ENCODE data around the gene CARS1.

CARS1 gene

DNA sequence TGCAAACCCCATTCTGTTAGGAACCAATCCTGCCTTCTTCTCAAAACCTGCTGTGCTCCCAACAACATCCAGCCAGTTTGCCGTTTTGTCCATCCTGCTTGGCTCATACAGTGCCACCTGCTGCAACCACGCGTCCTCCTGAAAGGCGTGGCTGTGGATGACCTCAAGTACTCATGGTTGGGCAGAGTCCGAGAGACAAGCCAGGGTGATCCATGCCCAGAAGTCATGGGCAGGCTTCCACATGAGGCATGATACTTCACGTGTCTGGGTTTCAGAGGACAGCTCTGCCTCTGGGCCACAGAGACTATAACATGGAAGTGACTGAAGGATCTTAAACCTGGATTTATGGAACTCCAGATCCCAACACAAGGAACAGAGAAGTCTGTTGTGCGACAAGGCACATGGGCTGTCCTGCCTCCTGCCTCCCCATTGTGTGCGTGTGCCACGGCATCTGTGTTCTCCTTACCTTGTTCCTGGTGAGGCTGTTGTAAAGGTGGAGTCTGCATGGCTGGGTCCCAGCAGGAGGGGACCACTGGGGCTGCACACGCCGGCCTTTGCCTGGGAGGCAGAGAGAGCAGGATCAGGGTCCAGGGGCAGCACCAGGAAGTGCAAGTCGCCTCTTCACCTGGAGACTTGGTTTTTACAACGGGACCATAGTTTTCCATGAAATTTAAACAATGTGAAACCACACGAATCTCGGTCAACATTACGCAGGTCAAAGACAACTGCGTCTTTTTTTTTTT is 15.4 kb downstream of the CARS1 start:
- DNase-seq, result no peak
- H3K23ac ChIP-seq (ENCODE audit: low read length in 2 of 2), result no peak overlapping the region
- peaks cover 30% of the 10 kb centered on the region for H3K79me1 ChIP-seq (replicated peaks; ENCODE audit: low read length, poor library complexity, severe bottlenecking)
- peak overlapping the region in 1 of 2 experiments; percentile 18 for H3K14ac ChIP-seq (ENCODE audit: low read length in 2 of 2)
- H2AK5ac ChIP-seq (ENCODE audit: low read length, severe bottlenecking), result peak overlapping the region; percentile 14
- H2BK15ac ChIP-seq (ENCODE audit: low read depth, poor library complexity, severe bottlenecking), result no peak overlapping the region
- no peaks in the 10 kb centered on the region for H3K9me3 ChIP-seq (ENCODE audit: control insufficient read depth, low read length)
- no peak overlapping the region for H2BK5ac ChIP-seq (ENCODE audit: low read depth, low read length, poor library complexity, severe bottlenecking)
- 96% methylated on average over 17 of the region's 17 CpGs for WGBS
- no peaks in the 10 kb centered on the region for H3K27me3 ChIP-seq (ENCODE audit: control insufficient read depth in 1 of 2, insufficient read depth in 1 of 2, low read length in 2 of 2)
- H3K4me1 ChIP-seq (ENCODE audit: control insufficient read depth, insufficient read depth, low read depth, low read length), result peaks cover 41% of the 10 kb centered on the region
- no peak overlapping the region for H4K8ac ChIP-seq (ENCODE audit: low read length)
- peak overlapping the region in 1 of 2 experiments; percentile 28 for H3K18ac ChIP-seq (ENCODE audit: low read depth in 1 of 2, low read length in 2 of 2)
- H2AFZ ChIP-seq (ENCODE audit: low read depth, low read length), result no peak overlapping the region
- no peak overlapping the region for H3K4ac ChIP-seq (ENCODE audit: low read depth in 1 of 2, low read length in 2 of 2)
- no peak overlapping the region for H2BK12ac ChIP-seq (ENCODE audit: low read length in 2 of 2)
- no peak overlapping the region for H3K4me3 ChIP-seq (ENCODE audit: insufficient read depth in 1 of 2, low read depth in 1 of 2, low read length in 2 of 2)
- H3K36me3 ChIP-seq (ENCODE audit: control insufficient read depth in 1 of 2, insufficient read depth in 2 of 2, low read depth in 1 of 2, low read length in 2 of 2), result peaks cover 72 to 76% of the 10 kb centered on the region in 2 experiments
- no peak overlapping the region for H3K9ac ChIP-seq (ENCODE audit: low read length)
- no peak overlapping the region for H4K91ac ChIP-seq (ENCODE audit: low read length)
- no peak overlapping the region for H3K4me2 ChIP-seq (ENCODE audit: low read length, poor library complexity, severe bottlenecking)
- H2BK120ac ChIP-seq (ENCODE audit: low read depth, low read length), result no peak overlapping the region
- H3K27ac ChIP-seq (ENCODE audit: low read length, poor library complexity, severe bottlenecking), result no peak overlapping the region

DNA sequence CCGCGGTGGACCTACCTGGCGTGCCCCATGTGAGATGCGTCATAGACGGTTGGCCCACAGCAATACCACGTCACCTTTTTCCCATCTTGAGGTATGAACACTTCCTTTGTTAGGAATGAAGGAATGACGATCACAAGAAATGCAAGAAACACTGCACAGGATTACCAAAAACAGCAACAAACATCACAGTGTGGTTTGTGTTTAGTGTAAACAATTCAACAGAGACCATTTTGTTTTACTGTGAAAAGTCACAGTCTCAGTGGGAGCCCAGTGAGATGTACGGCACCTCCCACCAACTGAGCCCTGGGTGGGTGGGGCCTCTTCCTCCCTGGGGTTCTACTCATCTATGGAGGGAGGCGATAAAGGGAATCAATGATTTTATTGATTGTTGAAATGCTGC is 16.3 kb downstream of the CARS1 start:
- H3K18ac ChIP-seq (ENCODE audit: low read depth in 1 of 2, low read length in 2 of 2), result no peak overlapping the region

DNA sequence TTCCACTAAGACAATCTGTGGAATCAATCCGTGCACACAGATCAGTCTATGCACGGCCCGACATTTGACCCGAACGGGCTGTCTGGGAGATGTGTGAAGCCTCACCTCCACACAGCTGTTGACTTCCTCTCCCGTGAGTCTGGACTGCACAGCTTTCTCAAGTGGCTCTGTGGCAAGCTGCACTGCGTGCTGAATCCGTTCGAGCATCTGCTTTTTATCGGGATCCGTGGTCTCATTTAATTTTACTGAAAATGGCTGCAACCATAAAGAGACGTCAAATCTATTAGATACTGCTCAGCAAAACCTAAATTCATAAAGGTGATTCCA is 19.3 kb downstream of the CARS1 start:
- Histone ChIP-seq H3K27me3 (ENCODE audit: control insufficient read depth in 1 of 2, insufficient read depth in 1 of 2, low read length in 2 of 2) (no peaks in the 10 kb centered on the region), H3K23ac (ENCODE audit: low read length in 2 of 2) (no peak overlapping the region), H3K9me3 (ENCODE audit: control insufficient read depth, low read length) (no peaks in the 10 kb centered on the region), H2AFZ (ENCODE audit: low read depth, low read length) (no peak overlapping the region), H2BK12ac (ENCODE audit: low read length in 2 of 2) (no peak overlapping the region), H3K36me3 (ENCODE audit: control insufficient read depth in 1 of 2, insufficient read depth in 2 of 2, low read depth in 1 of 2, low read length in 2 of 2) (peaks cover 56 to 85% of the 10 kb centered on the region in 2 experiments), H3K14ac (ENCODE audit: low read length in 2 of 2) (no peak overlapping the region), H3K27ac (ENCODE audit: low read length, poor library complexity, severe bottlenecking) (no peak overlapping the region), H2AK5ac (ENCODE audit: low read length, severe bottlenecking) (no peak overlapping the region), H3K79me1 (replicated peaks; ENCODE audit: low read length, poor library complexity, severe bottlenecking) (peaks cover 30% of the 10 kb centered on the region), H4K91ac (ENCODE audit: low read length) (no peak overlapping the region), H2BK5ac (ENCODE audit: low read depth, low read length, poor library complexity, severe bottlenecking) (no peak overlapping the region), H2BK15ac (ENCODE audit: low read depth, poor library complexity, severe bottlenecking) (no peak overlapping the region), H3K18ac (ENCODE audit: low read depth in 1 of 2, low read length in 2 of 2) (no peak overlapping the region), H3K4me2 (ENCODE audit: low read length, poor library complexity, severe bottlenecking) (no peak overlapping the region), H3K9ac (ENCODE audit: low read length) (no peak overlapping the region), H3K4me1 (ENCODE audit: control insufficient read depth, insufficient read depth, low read depth, low read length) (peaks cover 14% of the 10 kb centered on the region), H4K8ac (ENCODE audit: low read length) (no peak overlapping the region), H3K4me3 (ENCODE audit: insufficient read depth in 1 of 2, low read depth in 1 of 2, low read length in 2 of 2) (no peak overlapping the region), H3K4ac (ENCODE audit: low read depth in 1 of 2, low read length in 2 of 2) (no peak overlapping the region), H2BK120ac (ENCODE audit: low read depth, low read length) (no peak overlapping the region)
- no peak for DNase-seq
- 93% methylated on average over 12 of the region's 12 CpGs for WGBS

More for the DNA sequence above, 16.3 kb downstream of the CARS1 start:
- H3K4me3 ChIP-seq (ENCODE audit: insufficient read depth in 1 of 2, low read depth in 1 of 2, low read length in 2 of 2), result no peak overlapping the region
- H3K4ac ChIP-seq (ENCODE audit: low read depth in 1 of 2, low read length in 2 of 2), result no peak overlapping the region
- H2AFZ ChIP-seq (ENCODE audit: low read depth, low read length), result no peak overlapping the region
- no peak overlapping the region for H2BK12ac ChIP-seq (ENCODE audit: low read length in 2 of 2)
- peaks cover 33% of the 10 kb centered on the region for H3K4me1 ChIP-seq (ENCODE audit: control insufficient read depth, insufficient read depth, low read depth, low read length)
- peaks cover 29% of the 10 kb centered on the region for H3K79me1 ChIP-seq (replicated peaks; ENCODE audit: low read length, poor library complexity, severe bottlenecking)
- no peak overlapping the region for H3K4me2 ChIP-seq (ENCODE audit: low read length, poor library complexity, severe bottlenecking)
- H4K91ac ChIP-seq (ENCODE audit: low read length), result no peak overlapping the region
- H2AK5ac ChIP-seq (ENCODE audit: low read length, severe bottlenecking), result no peak overlapping the region
- H2BK15ac ChIP-seq (ENCODE audit: low read depth, poor library complexity, severe bottlenecking), result no peak overlapping the region
- H3K14ac ChIP-seq (ENCODE audit: low read length in 2 of 2), result no peak overlapping the region
- no peaks in the 10 kb centered on the region for H3K27me3 ChIP-seq (ENCODE audit: control insufficient read depth in 1 of 2, insufficient read depth in 1 of 2, low read length in 2 of 2)
- 95% methylated on average over 4 of the region's 9 CpGs for WGBS
- no peak for DNase-seq
- H3K9ac ChIP-seq (ENCODE audit: low read length), result no peak overlapping the region
- H3K23ac ChIP-seq (ENCODE audit: low read length in 2 of 2), result no peak overlapping the region
- H3K36me3 ChIP-seq (ENCODE audit: control insufficient read depth in 1 of 2, insufficient read depth in 2 of 2, low read depth in 1 of 2, low read length in 2 of 2), result peaks cover 73 to 75% of the 10 kb centered on the region in 2 experiments
- H3K9me3 ChIP-seq (ENCODE audit: control insufficient read depth, low read length), result no peaks in the 10 kb centered on the region
- no peak overlapping the region for H2BK120ac ChIP-seq (ENCODE audit: low read depth, low read length)
- H2BK5ac ChIP-seq (ENCODE audit: low read depth, low read length, poor library complexity, severe bottlenecking), result no peak overlapping the region
- H4K8ac ChIP-seq (ENCODE audit: low read length), result no peak overlapping the region
- H3K27ac ChIP-seq (ENCODE audit: low read length, poor library complexity, severe bottlenecking), result no peak overlapping the region

DNA sequence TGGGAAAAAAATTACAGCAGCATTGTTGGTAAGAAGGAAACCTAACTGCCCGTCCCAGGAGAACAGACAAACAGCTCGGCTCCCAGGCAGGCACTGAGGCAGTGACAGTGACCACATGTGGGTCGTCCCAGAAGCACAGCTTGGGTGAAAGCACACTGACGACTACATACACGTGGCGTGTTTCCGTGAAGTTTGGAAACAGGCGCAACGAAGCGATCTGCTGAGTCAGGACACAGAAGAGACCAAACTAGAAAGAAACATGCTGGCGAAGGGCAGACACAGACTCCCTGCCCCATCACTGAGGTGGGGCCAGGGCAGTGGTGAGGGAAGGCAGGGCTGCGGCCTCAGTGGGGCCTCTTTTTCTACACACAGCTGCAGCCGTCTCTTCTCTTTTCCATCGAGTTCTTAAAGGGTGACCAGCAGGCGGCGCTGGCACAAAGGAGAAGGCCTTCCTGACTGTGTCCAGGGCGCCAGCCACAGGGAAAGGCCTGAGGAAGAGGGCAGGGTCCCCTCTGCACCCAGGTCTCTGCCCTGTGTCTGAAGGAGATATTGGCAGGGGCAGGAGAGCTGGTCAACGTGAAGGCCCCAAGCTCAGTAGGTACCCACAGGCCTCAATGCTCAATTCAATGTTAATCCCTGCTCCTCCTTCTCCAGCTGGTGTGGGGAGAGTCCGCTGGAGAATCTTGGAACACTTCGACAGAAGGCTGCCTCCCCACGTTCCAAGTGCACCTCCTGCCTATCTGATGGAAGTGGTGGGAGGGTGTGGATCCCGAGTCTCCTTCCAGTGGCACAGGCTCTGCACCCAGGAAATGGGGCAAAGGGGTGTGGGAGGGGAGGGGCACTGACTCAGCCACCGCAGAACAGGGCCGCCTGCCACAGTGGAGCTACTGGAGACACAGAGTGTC is 19.9 kb downstream of the CARS1 start:
- Histone ChIP-seq H3K18ac (ENCODE audit: low read depth in 1 of 2, low read length in 2 of 2) (no peak overlapping the region), H3K4me1 (ENCODE audit: control insufficient read depth, insufficient read depth, low read depth, low read length) (peaks cover 8% of the 10 kb centered on the region), H4K91ac (ENCODE audit: low read length) (no peak overlapping the region), H3K36me3 (ENCODE audit: control insufficient read depth in 1 of 2, insufficient read depth in 2 of 2, low read depth in 1 of 2, low read length in 2 of 2) (peaks cover 62 to 91% of the 10 kb centered on the region in 2 experiments), H2BK12ac (ENCODE audit: low read length in 2 of 2) (peak overlapping the region in 1 of 2 experiments; percentile 29), H3K4ac (ENCODE audit: low read depth in 1 of 2, low read length in 2 of 2) (no peak overlapping the region), H3K23ac (ENCODE audit: low read length in 2 of 2) (no peak overlapping the region), H4K8ac (ENCODE audit: low read length) (peak overlapping the region; percentile 33), H3K27me3 (ENCODE audit: control insufficient read depth in 1 of 2, insufficient read depth in 1 of 2, low read length in 2 of 2) (no peaks in the 10 kb centered on the region), H2AK5ac (ENCODE audit: low read length, severe bottlenecking) (no peak overlapping the region), H3K4me2 (ENCODE audit: low read length, poor library complexity, severe bottlenecking) (no peak overlapping the region), H3K79me1 (replicated peaks; ENCODE audit: low read length, poor library complexity, severe bottlenecking) (peaks cover 30% of the 10 kb centered on the region), H3K9me3 (ENCODE audit: control insufficient read depth, low read length) (no peaks in the 10 kb centered on the region), H3K14ac (ENCODE audit: low read length in 2 of 2) (no peak overlapping the region), H3K27ac (ENCODE audit: low read length, poor library complexity, severe bottlenecking) (no peak overlapping the region), H2BK15ac (ENCODE audit: low read depth, poor library complexity, severe bottlenecking) (no peak overlapping the region), H2BK120ac (ENCODE audit: low read depth, low read length) (no peak overlapping the region), H2BK5ac (ENCODE audit: low read depth, low read length, poor library complexity, severe bottlenecking) (no peak overlapping the region), H2AFZ (ENCODE audit: low read depth, low read length) (no peak overlapping the region), H3K9ac (ENCODE audit: low read length) (no peak overlapping the region), H3K4me3 (ENCODE audit: insufficient read depth in 1 of 2, low read depth in 1 of 2, low read length in 2 of 2) (no peak overlapping the region)
- DNase-seq, result peak; percentile 82
- WGBS, result 70% methylated on average over 22 of the region's 24 CpGs

All from mesenchymal stem cell (in vitro differentiated cells and primary cell).